ENCODE measurements around the gene HFE. TPM values are rescaled to one million over a fixed set of nuclear protein-coding genes. Genes with fewer than 3 reads are reported as not detected.

Gene HFE
- total RNA-seq (10 to 100 TPM in 1 of 6 donors, 1 to 10 TPM in 5; 3.1 to 10.2 (median 3.8) TPM), polyA plus RNA-seq (1 to 10 TPM; 3.4 to 3.9 TPM)

DNA sequence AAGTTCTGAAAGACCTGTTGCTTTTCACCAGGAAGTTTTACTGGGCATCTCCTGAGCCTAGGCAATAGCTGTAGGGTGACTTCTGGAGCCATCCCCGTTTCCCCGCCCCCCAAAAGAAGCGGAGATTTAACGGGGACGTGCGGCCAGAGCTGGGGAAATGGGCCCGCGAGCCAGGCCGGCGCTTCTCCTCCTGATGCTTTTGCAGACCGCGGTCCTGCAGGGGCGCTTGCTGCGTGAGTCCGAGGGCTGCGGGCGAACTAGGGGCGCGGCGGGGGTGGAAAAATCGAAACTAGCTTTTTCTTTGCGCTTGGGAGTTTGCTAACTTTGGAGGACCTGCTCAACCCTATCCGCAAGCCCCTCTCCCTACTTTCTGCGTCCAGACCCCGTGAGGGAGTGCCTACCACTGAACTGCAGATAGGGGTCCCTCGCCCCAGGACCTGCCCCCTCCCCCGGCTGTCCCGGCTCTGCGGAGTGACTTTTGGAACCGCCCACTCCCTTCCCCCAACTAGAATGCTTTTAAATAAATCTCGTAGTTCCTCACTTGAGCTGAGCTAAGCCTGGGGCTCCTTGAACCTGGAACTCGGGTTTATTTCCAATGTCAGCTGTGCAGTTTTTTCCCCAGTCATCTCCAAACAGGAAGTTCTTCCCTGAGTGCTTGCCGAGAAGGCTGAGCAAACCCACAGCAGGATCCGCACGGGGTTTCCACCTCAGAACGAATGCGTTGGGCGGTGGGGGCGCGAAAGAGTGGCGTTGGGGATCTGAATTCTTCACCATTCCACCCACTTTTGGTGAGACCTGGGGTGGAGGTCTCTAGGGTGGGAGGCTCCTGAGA, at the start of gene HFE:
TSS of gene HFE (plus strand) at position 146 of the 832 bp plus-strand sequence. CDS start at position 158, 12 bp downstream.
- DNase-seq (peak in 5 of 6 donors; percentile 30 to 75 (median 40)), FAIRE-seq (no peak), ATAC-seq (peak; percentile 66 to 83 (median 82))
- TF ChIP-seq, protein P1, sequence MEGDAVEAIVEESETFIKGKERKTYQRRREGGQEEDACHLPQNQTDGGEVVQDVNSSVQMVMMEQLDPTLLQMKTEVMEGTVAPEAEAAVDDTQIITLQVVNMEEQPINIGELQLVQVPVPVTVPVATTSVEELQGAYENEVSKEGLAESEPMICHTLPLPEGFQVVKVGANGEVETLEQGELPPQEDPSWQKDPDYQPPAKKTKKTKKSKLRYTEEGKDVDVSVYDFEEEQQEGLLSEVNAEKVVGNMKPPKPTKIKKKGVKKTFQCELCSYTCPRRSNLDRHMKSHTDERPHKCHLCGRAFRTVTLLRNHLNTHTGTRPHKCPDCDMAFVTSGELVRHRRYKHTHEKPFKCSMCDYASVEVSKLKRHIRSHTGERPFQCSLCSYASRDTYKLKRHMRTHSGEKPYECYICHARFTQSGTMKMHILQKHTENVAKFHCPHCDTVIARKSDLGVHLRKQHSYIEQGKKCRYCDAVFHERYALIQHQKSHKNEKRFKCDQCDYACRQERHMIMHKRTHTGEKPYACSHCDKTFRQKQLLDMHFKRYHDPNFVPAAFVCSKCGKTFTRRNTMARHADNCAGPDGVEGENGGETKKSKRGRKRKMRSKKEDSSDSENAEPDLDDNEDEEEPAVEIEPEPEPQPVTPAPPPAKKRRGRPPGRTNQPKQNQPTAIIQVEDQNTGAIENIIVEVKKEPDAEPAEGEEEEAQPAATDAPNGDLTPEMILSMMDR (IDR thresholded peaks at IDR 0.05) = no peak
- intact Hi-C loops (cut with DNase I) = no loop called here
- Histone ChIP-seq H3K4me3 (peak within 1 kb of the TSS; percentile 26 to 61 (median 55)), H3K27me3 (no peaks in the 10 kb centered on the region), H3K9me3 (no peaks in the 10 kb centered on the region), H3K27ac (peak within 1 kb of the TSS; percentile 59 to 81 (median 70)), H3K36me3 (no peaks in the 10 kb centered on the region), H3K4me1 (peaks cover 0 to 5% (median 4%) of the 10 kb centered on the region in 3 donors)
- WGBS, 2 donors = 1% methylated on average over 41 of the region's 41 CpGs

- H3K36me3 ChIP-seq = no peaks in the 10 kb centered on the region
- FAIRE-seq (no peak), ATAC-seq (no peak), DNase-seq (no peak)
- peaks cover 0 to 9% (median 5%) of the 10 kb centered on the region in 3 donors for H3K4me1 ChIP-seq
- 42 to 52% methylated on average over 1 of the region's 1 CpG for WGBS, 2 donors
- H3K27me3 ChIP-seq = no peaks in the 10 kb centered on the region
- no peaks in the 10 kb centered on the region for H3K9me3 ChIP-seq
- H3K27ac ChIP-seq = no peak overlapping the region
- H3K4me3 ChIP-seq = no peak overlapping the region
- TF ChIP-seq, protein P1 (IDR thresholded peaks at IDR 0.05) = no peak
- intact Hi-C loops (cut with DNase I) = no loop called here
These were observed 45.3 kb upstream of the HFE start for GRCh38 chr6:26041946-26042345.

DNA sequence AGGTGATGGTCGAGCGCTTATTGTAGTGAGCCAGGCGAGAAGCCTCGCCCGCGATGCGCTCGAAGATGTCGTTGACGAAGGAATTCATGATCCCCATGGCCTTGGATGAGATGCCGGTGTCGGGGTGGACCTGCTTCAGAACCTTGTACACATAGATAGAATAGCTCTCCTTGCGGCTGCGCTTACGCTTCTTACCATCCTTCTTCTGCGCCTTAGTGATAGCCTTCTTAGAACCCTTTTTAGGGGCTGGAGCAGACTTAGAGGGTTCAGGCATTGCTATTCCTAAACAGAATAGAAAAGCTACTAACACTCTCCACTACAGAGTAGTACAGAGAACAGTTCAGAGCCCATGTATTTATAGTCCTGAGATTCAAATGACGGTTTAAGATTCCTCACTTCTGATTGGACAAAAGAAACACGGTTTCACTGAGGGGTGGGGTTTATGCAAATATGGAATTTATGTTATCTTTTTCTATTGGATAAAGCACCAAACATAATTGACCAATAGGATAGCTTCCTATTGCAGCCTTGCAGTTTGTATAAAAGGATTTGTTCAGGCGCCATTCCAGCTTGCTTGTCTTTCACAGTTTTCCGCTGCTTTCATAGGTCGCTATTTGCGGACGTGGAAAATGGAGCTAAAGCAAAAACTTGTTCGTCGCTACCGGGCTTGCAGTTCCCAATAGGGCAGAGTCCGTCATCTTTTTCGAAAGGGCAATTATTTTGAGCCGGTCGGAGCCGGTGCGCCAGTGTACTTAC, 43.7 kb upstream of the HFE start:
- FAIRE-seq (peak; percentile 98), ATAC-seq (peak; percentile 75 to 89 (median 84)), DNase-seq (peak in 5 of 6 donors; percentile 57 to 80 (median 71))
- WGBS, 2 donors = 2 to 3% methylated on average over 32 of the region's 32 CpGs
- H3K36me3 ChIP-seq = no peaks in the 10 kb centered on the region
- H3K4me3 ChIP-seq = peak overlapping the region; percentile 10 to 52 (median 26)
- H3K27ac ChIP-seq = peak overlapping the region; percentile 89 to 98 (median 94)
- intact Hi-C loops (cut with DNase I) = no loop called here
- TF ChIP-seq, protein P1 (IDR thresholded peaks at IDR 0.05) = no peak
- peaks cover 0 to 9% (median 5%) of the 10 kb centered on the region in 3 donors for H3K4me1 ChIP-seq
- H3K27me3 ChIP-seq = no peaks in the 10 kb centered on the region
- H3K9me3 ChIP-seq = no peaks in the 10 kb centered on the region

DNA sequence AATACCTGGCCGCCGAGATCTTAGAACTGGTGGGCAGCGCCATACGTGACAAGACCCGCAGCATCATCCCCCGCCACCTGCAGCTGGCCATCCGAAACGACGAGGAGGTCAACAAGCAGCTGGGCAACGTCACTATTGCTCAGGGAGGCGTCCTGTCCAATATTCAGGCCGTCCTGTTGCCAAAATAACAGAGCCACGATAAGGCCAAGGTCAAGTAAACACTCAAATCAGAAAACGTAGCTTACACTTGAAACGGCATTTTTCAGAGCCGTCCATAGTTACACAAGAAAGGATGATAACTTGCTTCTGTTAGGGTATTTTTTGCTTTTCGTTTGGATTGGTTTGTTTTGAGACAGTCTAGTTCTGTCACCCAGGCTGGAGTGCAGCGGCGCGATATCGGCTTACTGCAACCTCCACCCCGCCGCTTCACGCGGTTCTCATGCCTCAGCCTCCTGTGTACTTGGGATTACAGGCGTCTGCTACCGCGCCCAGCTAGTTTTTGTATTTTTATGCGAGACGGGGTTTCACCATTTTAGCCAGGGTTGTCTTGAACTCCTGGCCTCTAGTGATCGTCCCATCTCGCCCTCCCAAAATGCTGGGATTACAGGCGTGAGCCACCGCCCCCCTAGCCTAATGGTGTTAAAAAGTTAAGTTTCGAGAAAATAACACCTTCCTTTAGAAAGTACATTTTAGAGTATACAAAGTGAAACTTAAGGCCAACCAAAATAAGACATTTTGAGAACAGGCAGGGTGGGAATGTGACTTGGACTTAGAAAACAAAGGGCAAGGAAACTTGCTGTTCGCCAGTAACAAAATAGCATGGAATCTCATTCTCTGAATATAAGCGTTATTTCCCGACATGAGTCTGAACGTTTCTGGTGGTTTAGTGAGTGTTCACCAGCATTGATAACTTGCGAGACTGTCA, 42.8 kb upstream of the HFE start:
- ATAC-seq = peak; percentile 72 to 80 (median 76)
- peaks cover 0 to 9% (median 5%) of the 10 kb centered on the region in 3 donors for H3K4me1 ChIP-seq
- H3K9me3 ChIP-seq = no peaks in the 10 kb centered on the region
- peak overlapping the region; percentile 89 to 98 (median 94) for H3K27ac ChIP-seq
- peak overlapping the region; percentile 10 to 52 (median 26) for H3K4me3 ChIP-seq
- peak in 5 of 6 donors; percentile 68 to 83 (median 80) for DNase-seq
- TF ChIP-seq, protein P1 (IDR thresholded peaks at IDR 0.05) = no peak
- FAIRE-seq = no peak
- no peaks in the 10 kb centered on the region for H3K27me3 ChIP-seq
- intact Hi-C loops (cut with DNase I) = no loop called here
- no peaks in the 10 kb centered on the region for H3K36me3 ChIP-seq
- 1% methylated on average over 40 of the region's 40 CpGs for WGBS, 2 donors

All from pancreas (tissue), 10 donors.